HG02970 (cell line): ENCODE results near the gene NOTCH1.

Experiments used
- ATAC-seq: cut with Tn5 transposase; IDR thresholded peaks from one replicate; pipeline ENCODE4 v1.9.1; 2021; ENCODE audit warnings: mild to moderate bottlenecking, moderate library complexity, moderate number of reproducible peaks; ENCODE audit not compliant: unreplicated experiment, low FRiP score

Gene NOTCH1

DNA sequence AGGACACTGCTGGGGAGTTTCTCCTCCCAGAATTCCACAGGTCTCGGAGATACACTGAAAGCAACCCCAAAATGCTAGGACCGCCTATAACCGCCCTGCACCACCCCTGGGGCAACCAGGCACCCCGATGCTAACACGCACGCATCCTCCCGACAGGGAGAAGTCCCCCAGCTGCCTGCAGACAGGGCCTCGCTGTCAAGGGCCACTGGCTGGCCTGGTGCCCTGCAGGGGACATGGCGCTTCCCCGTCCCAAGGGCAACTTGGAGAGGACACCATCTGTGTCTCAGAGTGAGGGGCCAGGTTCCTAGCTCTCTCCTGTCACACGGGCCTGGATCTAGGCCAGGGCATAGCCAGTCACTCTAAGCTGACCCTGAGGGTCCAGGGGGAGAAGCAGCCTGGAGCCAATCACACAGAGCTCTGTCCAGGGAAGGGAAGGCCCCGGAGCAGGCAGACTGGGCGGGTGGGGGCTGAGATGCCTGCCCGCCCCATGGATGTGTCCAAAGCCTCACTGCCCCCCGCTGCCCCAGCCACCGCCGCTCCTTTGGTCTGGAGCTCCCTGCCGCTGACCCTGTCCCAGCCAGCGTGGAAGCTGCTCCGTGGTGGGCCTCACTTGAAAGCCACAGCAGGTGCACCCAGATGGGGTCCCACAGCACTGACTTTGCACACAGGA lies 9.7 kb downstream of the NOTCH1 start:
- no peak for ATAC-seq

DNA sequence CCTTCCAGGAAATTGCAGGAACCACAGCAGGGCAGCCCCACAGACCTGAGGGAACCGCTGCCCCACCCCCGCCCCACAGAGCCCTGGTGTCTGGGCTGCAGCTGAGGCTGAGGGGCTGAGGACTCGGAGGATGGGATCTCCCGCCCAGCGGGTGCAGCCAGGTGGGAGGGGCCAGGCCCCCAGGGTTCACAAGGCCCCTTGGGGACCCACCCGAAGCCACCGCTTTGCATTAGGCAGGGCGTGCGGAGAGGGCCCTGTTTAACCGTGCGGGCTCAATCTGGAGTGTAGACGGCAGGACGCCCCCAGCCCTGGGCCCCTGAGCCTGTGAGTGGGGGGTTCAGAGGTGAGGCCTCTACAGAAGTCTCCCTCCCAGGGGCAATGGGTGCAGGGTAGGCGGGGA lies 10.8 kb downstream of the NOTCH1 start:
- no peak for ATAC-seq

DNA sequence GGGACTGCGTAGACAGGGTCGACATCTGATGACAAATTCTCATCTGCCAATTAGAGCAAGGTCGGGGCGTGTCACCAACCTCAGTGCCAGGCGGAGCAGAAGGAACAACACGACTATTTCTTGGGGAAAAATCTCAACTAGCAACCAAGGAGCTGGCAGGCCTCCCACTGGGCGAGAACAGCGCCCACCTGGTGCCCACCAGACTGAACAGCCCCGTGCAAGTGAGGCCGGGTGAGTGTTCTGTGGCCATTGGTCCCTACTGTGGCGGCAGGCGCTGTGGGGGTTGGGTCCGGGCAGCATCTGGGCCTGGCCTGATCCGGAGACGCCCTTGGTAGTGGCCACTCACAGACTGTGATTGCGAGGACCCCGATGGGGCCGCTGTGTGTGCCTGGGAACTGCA lies 11.5 kb downstream of the NOTCH1 start:
- ATAC-seq, result no peak

DNA sequence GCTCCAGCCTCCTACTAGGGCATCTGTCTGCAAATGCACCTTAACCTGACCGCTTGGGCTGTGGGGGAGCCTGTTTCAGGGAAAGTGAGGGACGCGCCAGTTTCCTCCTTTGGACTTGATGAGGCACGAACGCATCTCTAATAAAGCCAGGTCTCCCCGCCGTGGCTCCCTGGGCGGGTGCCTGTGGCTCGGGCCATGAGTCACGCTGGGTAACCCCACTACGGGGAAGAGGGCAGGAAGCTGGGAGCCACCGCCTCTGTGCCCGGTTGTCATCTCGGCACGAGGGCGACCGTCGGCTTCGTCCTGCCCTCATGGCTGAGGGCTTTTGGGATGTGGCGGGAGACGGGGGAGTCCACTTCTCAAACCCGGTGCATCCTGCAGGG lies 12.1 kb downstream of the NOTCH1 start:
- ATAC-seq, result no peak

- no peak for ATAC-seq
These were observed 12.8 kb downstream of the NOTCH1 start for GRCh38 chr9:136532799-136533774.

DNA sequence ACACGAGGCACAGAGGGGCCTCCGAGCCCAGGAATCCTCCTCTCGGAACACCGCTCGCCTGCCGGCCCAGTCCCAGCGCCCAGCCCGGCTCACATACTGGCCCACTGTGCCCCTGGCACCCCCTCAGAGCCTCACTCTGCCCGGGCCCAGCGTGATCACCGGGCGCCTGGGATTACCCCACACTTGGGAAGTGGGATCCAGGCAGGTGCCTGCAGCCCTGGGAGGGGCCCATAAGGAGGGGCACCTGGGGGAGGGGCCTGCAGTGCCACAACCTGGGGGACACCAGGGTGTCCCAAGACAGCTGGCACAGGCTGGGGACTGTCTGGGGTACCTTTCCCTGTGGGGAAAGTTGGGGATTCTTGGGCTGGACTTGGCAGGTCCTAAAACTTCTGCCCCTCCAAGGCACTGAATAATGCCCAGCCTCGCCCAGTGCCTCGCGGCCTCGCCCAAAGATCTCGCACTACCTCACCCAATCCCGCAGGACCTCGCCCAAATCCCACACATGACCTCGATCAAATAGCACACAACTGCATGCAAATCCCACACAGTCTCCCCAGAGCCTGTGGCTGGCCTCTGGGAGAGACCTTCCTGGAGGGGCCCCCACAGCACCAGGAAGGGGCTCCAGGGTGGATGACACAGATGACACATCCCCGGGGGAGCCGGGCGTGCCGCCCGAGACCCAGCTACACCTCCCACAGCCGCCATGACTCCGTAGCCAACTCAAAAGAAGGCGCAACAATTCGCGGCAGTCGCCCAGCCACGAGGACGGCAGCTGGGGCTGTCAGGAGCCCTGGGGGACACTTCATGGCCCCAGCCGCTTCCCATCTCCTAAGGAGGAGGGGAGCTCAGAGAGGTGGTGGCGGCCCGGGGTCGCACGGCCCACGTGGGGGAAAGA lies 13.7 kb downstream of the NOTCH1 start:
- no peak for ATAC-seq

DNA sequence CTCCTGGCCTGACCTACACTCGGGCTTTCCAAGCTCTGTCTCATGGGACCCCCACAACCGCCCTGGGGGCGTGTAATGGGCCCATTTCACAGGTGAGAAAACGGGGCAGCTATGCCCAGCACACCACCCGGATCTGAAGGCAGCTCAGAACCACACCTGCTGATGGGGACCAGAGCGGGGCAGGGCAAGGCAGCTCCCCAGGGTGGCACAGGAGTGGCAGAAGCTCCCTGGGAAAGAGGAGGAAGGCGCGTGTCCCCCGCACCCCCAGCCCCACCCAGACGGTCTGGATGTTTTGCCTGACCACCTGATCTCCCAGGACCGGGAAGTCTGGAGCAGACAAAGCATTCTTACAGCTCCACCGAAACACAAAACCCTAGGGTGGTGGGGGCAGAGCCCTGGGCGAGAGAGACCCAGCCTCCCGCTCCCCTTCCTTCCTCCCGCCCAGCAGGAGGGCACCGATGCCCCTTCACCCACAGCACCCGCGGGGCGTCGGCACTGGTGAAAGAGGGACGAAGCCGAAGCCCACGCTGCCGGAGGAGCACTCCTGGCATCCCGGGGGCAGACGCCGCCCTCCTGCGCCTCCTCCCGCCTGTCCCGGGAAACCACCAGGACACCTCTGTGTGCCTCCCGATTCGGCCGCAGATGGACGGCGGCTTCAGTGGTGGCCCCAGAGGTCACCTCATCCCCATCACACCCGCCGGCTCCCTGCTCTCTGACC lies 14.5 kb downstream of the NOTCH1 start:
- ATAC-seq, result no peak

GRCh38 chr9:136530461-136531089 lies 15.3 kb downstream of the NOTCH1 start:
- ATAC-seq, result no peak

GRCh38 chr9:136529516-136530460 lies 16.1 kb downstream of the NOTCH1 start:
- no peak for ATAC-seq

DNA sequence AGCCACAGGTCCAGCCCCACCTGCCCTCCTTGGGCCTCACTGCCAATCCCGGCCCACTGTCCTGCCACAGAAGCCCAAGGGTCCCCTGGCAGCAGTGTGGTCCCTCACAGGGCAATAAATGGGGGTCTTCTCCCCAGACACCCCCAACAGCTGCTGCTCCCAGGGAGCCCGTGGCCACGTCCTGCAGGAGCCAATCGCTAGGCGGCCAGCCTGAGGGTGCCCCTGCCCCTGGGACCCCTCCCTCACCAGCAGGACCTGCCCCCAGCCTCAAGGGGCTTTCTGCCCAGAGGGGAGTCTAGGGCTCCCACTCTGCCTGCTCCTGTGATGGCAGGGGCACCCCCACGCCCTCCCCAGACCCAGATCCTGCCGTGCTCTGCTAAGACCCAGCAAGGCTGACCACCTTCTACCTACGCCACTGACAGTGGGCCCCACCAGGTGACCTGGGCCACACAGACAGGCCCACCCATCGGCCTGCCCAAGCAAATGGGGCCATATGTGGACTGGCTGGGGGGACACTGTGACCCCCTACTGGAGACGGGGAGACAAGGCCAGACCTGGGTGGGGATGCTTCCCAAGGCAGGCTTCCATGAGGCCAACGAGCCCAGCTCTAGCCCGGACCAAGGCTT lies 17.0 kb downstream of the NOTCH1 start:
- no peak for ATAC-seq

DNA sequence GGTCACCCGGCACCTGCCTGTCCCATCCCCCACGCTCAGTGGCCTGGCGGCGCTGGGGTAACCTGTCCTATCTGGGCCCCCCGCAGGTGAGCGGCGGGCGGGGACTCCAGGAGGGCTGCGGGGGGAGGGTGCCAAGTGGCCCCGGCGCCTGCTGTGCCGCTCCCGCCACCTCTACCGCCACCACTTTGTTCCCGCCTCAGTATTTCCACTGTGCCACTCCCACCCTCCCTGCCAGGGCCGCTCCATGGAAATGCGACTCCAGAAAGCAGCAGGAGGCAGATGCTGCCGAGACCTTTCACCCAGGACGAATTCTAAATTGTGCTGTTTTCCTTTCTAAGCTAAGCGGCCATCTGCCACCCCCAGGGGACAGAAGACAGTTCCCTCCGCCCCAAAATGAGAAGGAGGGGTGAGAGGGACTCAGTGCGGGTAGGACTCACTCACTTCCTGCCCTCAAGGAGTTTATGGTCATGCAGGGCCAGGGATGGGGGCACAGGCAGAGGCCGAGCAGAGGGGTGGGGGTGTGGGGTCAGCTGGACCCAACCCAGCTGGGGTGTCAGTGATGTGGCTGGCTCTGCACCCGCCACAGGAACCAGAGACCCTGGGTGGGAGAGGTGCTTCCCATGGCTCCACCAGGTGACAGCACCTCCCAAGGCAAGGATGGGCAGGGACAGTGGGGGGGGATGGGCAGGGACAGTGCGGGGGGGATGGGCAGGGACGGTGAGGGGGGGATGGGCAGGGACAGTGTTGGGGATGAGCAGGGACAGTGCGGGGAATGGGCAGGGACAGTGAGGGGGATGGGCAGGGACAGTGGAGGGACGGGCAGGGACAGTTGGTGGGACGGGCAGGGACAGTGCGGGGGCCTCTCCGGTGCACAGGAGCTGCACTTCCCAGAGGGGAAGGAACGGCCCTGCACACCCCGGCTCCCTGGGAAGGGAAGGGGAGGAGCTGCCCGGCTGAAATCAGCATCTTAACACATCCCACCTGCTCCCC lies 17.8 kb downstream of the NOTCH1 start:
- no peak for ATAC-seq

GRCh38 chr9:136527131-136527530 lies 18.7 kb downstream of the NOTCH1 start:
- no peak for ATAC-seq

DNA sequence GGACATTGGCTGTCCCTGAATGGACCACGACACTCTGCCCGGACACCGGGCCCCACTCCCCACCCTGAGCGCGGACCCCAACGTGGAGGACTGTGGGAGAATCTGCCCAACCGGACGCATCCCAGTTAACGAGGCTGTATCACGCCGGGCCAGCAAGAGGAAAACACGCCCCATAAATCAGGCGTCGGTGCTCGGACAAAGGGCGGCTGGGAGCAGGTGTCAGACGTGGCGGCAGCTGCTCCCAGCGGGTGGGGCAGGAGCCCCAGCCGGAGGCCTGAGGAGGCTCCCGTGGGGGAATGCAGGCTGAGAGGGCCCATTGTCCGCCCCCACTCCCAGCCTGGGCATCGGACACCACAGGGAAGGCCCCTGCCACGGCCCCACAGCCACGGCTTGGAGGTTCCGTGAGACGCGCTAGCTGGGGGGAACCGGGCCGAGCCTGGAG lies 19.2 kb downstream of the NOTCH1 start:
- ATAC-seq, result no peak

GRCh38 chr9:136525841-136526499 lies 19.9 kb downstream of the NOTCH1 start:
- ATAC-seq, result no peak

DNA sequence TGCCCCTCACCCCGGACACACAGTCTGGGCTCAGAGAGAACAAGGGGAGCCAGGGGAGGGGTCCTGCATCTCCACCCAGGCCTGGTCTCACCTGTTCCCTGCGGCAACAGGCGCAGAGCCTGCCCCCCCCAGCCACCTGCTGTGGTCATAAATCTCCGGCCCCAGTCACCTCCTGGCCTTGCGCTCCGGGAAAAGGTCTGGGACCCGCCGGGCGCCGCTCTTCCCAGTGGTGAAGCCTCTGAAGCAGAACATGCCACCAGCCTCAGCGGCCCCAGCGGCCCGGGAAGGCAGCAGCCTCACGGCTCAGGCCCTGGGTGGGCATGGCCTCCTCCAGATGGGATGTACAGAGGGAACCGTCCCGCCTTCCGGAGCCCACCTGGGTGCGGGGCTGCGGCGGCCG lies 20.6 kb downstream of the NOTCH1 start:
- no peak for ATAC-seq
